HEK293 (cell line): ENCODE measurements around the gene ZNF408.

Experiments
- CTCF ChIA-PET: fragments of 350-600 bp; formaldehyde crosslinking; extraction: SDS; loops from one replicate; lab custom pipeline; 2021; ENCODE audit warnings: antibody characterized with exemption; lab: Yijun Ruan, JAX
- POLR2A ChIA-PET: fragments of 300-600 bp; formaldehyde crosslinking; extraction: SDS; loops from one replicate; lab custom pipeline; 2020; ENCODE audit warnings: antibody characterized with exemption, inconsistent platforms; lab: Yijun Ruan, JAX
- H3K27ac ChIP-seq: fragments of 200-500 bp; sonication (Bioruptor generic); 2 replicates; pipeline ENCODE4 v1.5.1; 2014; ENCODE audit warnings: low read depth, low read length, control low read depth, inconsistent platforms; ENCODE audit errors: extremely low read depth
- H3K36me3 ChIP-seq, 2 experiments: fragments of 200-500 bp in 1 of 2; sonication (Bioruptor generic) in 1 of 2; 1 replicate in 1 of 2; 2 replicates in 1 of 2; pipeline ENCODE4 v1.5.1; 2014 to 2017; ENCODE audit warnings: inconsistent platforms in 2 of 2, low read length in 2 of 2; ENCODE audit not compliant: control insufficient read depth in 2 of 2, insufficient read depth in 1 of 2
- H3K4me1 ChIP-seq: fragments of 200-500 bp; sonication (Bioruptor generic); 2 replicates; pipeline ENCODE4 v1.5.1; 2014; ENCODE audit warnings: mild to moderate bottlenecking, low read length, inconsistent platforms; ENCODE audit not compliant: control insufficient read depth, insufficient read depth
- H3K4me3 ChIP-seq: 2 replicates; pipeline ENCODE4 v1.5.1; 2011; ENCODE audit warnings: low read depth, mild to moderate bottlenecking, control low read depth, low read length, moderate library complexity
- H3K9me3 ChIP-seq: fragments of 200-500 bp; sonication (Bioruptor generic); 2 replicates; pipeline ENCODE4 v1.5.1; 2014; ENCODE audit warnings: low read depth, low read length, inconsistent platforms; ENCODE audit not compliant: control insufficient read depth, insufficient read depth
- GLIS1 ChIP-seq: fragments of 450-650 bp; formaldehyde crosslinking; IDR thresholded peaks from 2 replicates; pipeline ENCODE4 v1.5.1; 2016; ENCODE audit warnings: missing biosample characterization, missing genetic modification characterization
- KLF7 ChIP-seq: fragments of 450-650 bp; formaldehyde crosslinking; IDR thresholded peaks from 2 replicates; pipeline ENCODE4 v1.5.1; 2016; ENCODE audit warnings: missing biosample characterization, missing genetic modification characterization, borderline replicate concordance
- KLF8 ChIP-seq: fragments of 450-650 bp; formaldehyde crosslinking; IDR thresholded peaks from 2 replicates; pipeline ENCODE4 v1.5.1; 2016; ENCODE audit warnings: missing biosample characterization, missing genetic modification characterization
- PRDM6 ChIP-seq: fragments of 450-650 bp; formaldehyde crosslinking; IDR thresholded peaks from 2 replicates; pipeline ENCODE4 v1.5.1; 2017; ENCODE audit warnings: missing biosample characterization, missing genetic modification characterization
- ZNF140 ChIP-seq: fragments of 450-650 bp; formaldehyde crosslinking; IDR thresholded peaks from 2 replicates; pipeline ENCODE4 v1.5.1; 2016; ENCODE audit warnings: missing biosample characterization, missing genetic modification characterization
- ZNF404 ChIP-seq: fragments of 450-650 bp; formaldehyde crosslinking; IDR thresholded peaks from 2 replicates; pipeline ENCODE4 v1.5.1; 2017; ENCODE audit warnings: missing biosample characterization, missing genetic modification characterization
- ZNF501 ChIP-seq: fragments of 450-650 bp; formaldehyde crosslinking; IDR thresholded peaks from 2 replicates; pipeline ENCODE4 v1.5.1; 2016; ENCODE audit warnings: missing biosample characterization, missing genetic modification characterization
- ZNF510 ChIP-seq: fragments of 450-650 bp; formaldehyde crosslinking; IDR thresholded peaks from 2 replicates; pipeline ENCODE4 v1.5.1; 2018; ENCODE audit warnings: mild to moderate bottlenecking, missing genetic modification characterization, missing biosample characterization; ENCODE audit not compliant: insufficient replicate concordance
- ZNF791 ChIP-seq: fragments of 450-650 bp; formaldehyde crosslinking; IDR thresholded peaks from 2 replicates; pipeline ENCODE4 v1.5.1; 2016; ENCODE audit warnings: missing biosample characterization, missing genetic modification characterization
- ZSCAN16 ChIP-seq: fragments of 450-650 bp; formaldehyde crosslinking; IDR thresholded peaks from 2 replicates; pipeline ENCODE4 v1.5.1; 2016; ENCODE audit warnings: missing biosample characterization, missing genetic modification characterization

Gene ZNF408

DNA sequence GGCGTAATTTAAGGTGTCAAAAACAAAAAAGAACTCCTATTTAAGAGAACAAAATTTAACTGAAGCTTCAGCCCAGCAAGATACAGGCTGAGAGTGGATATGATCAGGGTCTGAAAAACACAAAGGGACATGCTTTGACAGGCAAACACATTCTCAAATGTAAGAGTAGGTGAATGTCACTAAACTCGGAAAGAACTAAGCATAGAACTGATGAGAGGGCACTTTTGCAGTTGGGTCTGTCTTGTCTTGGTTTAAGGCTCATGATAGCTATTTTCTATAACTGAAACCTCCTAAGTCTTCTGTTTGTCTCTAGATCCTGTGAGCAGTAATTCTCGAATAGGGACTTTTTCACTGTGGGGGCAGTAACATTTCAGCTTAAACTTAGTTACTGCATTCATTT is 45.2 kb downstream of the ZNF408 start:
- H3K36me3 ChIP-seq, result peaks cover 14 to 93% of the 10 kb centered on the region in 2 experiments; a peak in 2 of 3 replicates
- ChIA-PET POLR2A (no interaction called here), CTCF (no interaction called here)

GRCh38 chr11:46747150-46747549 is 46.3 kb downstream of the ZNF408 start:
- Histone ChIP-seq H3K9me3 (no peaks in the 10 kb centered on the region), H3K4me3 (no peak overlapping the region), H3K4me1 (no peaks in the 10 kb centered on the region), H3K36me3 (peaks cover 20 to 91% of the 10 kb centered on the region in 2 experiments), H3K27ac (no peak overlapping the region)
- TF ChIP-seq ZNF140 (tag by site-specific recombination) (no peak), ZNF501 (tag by site-specific recombination) (no peak), PRDM6 (tag by site-specific recombination) (no peak)
- POLR2A ChIA-PET, result no interaction called here
- CTCF ChIA-PET, result interaction anchor here (0.6 to 1.2 kb wide), 2 partner anchors 11 to 20 kb away, joined by 3 to 6 read pairs; no protein-coding TSS in a partner anchor

More for the DNA sequence above, 45.2 kb downstream of the ZNF408 start:
- H3K4me1 ChIP-seq, result no peaks in the 10 kb centered on the region
- TF ChIP-seq ZSCAN16 (tag by site-specific recombination) (no peak), ZNF510 (tag by site-specific recombination) (no peak), ZNF404 (no peak), KLF8 (tag by site-specific recombination) (no peak), KLF7 (tag by site-specific recombination) (no peak), GLIS1 (tag by site-specific recombination) (no peak), ZNF791 (tag by site-specific recombination) (no peak)
- no peak overlapping the region for H3K4me3 ChIP-seq
- H3K27ac ChIP-seq, result no peak overlapping the region
- H3K9me3 ChIP-seq, result no peaks in the 10 kb centered on the region
